ENCODE measurements around the gene SLAMF1. TPM values are rescaled to one million over a fixed set of nuclear protein-coding genes. Genes with fewer than 3 reads are reported as not detected.

SLAMF1 gene
- total and polyA plus RNA-seq, 8 donors, result 0.09 to 2.5 (median 0.18) TPM; not detected in 1

GRCh38 chr1:160626509-160627342 lies 20.1 kb downstream of the SLAMF1 start:
- H3K27me3 ChIP-seq, result no peaks in the 10 kb centered on the region
- TF ChIP-seq CTCF (IDR thresholded peaks at IDR 0.05), result no peak
- H3K9me3 ChIP-seq, result no peaks in the 10 kb centered on the region
- no peaks in the 10 kb centered on the region for H3K36me3 ChIP-seq
- peaks cover 4 to 41% of the 10 kb centered on the region in 2 donors for H3K4me1 ChIP-seq
- intact Hi-C loops (cut with DNase I), result no loop called here
- no peak for ATAC-seq
- no peak overlapping the region for H3K27ac ChIP-seq
- no peak for DNase-seq
- H3K4me3 ChIP-seq, result no peak overlapping the region

GRCh38 chr1:160625725-160626498 lies 20.9 kb downstream of the SLAMF1 start:
- Histone ChIP-seq H3K4me3 (no peak overlapping the region), H3K9me3 (no peaks in the 10 kb centered on the region), H3K4me1 (peaks cover 4 to 40% of the 10 kb centered on the region in 2 donors), H3K36me3 (no peaks in the 10 kb centered on the region), H3K27ac (no peak overlapping the region), H3K27me3 (no peaks in the 10 kb centered on the region)
- intact Hi-C loops (cut with DNase I), result no loop called here
- ATAC-seq (no peak), DNase-seq (peak in 1 of 4 donors; percentile 7)
- no peak for TF ChIP-seq CTCF (IDR thresholded peaks at IDR 0.05)

- Histone ChIP-seq H3K4me1 (peaks cover 3 to 34% of the 10 kb centered on the region in 2 donors), H3K27me3 (no peaks in the 10 kb centered on the region), H3K36me3 (no peaks in the 10 kb centered on the region), H3K9me3 (no peaks in the 10 kb centered on the region), H3K4me3 (no peak overlapping the region), H3K27ac (no peak overlapping the region)
- no peak for ATAC-seq
- intact Hi-C loops (cut with DNase I), result no loop called here
- no peak for TF ChIP-seq CTCF (IDR thresholded peaks at IDR 0.05)
- no peak for DNase-seq
Measured at GRCh38 chr1:160625321-160625720, 21.5 kb downstream of the SLAMF1 start.

- Histone ChIP-seq H3K27ac (no peak overlapping the region), H3K36me3 (no peaks in the 10 kb centered on the region), H3K4me3 (no peak overlapping the region), H3K27me3 (no peaks in the 10 kb centered on the region), H3K4me1 (peaks cover 0 to 25% of the 10 kb centered on the region in 2 donors), H3K9me3 (no peaks in the 10 kb centered on the region)
- intact Hi-C loops (cut with DNase I), result no loop called here
- no peak for TF ChIP-seq CTCF (IDR thresholded peaks at IDR 0.05)
- ATAC-seq (no peak), DNase-seq (no peak)
Measured at GRCh38 chr1:160624464-160624863, 22.4 kb downstream of the SLAMF1 start.

GRCh38 chr1:160623862-160624261 lies 23.0 kb downstream of the SLAMF1 start:
- H3K9me3 ChIP-seq, result no peaks in the 10 kb centered on the region
- DNase-seq (no peak), ATAC-seq (no peak)
- no peaks in the 10 kb centered on the region for H3K27me3 ChIP-seq
- H3K4me3 ChIP-seq, result no peak overlapping the region
- H3K4me1 ChIP-seq, result peaks cover 0 to 19% of the 10 kb centered on the region in 2 donors
- intact Hi-C loops (cut with DNase I), result no loop called here
- H3K36me3 ChIP-seq, result no peaks in the 10 kb centered on the region
- no peak for TF ChIP-seq CTCF (IDR thresholded peaks at IDR 0.05)
- no peak overlapping the region for H3K27ac ChIP-seq

Measured in left lung (tissue), 10 donors.